GM18498 (cell line): ENCODE results near the gene CNTN5.
A peak's percentile ranks its signal among the peaks of the same experiment; 100 is the strongest.
"Not testable (repeated sequence)": the region's sequence is repeated elsewhere in the genome, so short reads cannot be mapped to it uniquely, and the experiment has no call there.

ENCODE experiments used
- ATAC-seq: cut with Tn5 transposase; IDR thresholded peaks from one replicate; pipeline ENCODE4 v1.9.1; 2021; ENCODE audit warnings: mild to moderate bottlenecking, moderate library complexity; ENCODE audit not compliant: unreplicated experiment

Gene CNTN5

DNA sequence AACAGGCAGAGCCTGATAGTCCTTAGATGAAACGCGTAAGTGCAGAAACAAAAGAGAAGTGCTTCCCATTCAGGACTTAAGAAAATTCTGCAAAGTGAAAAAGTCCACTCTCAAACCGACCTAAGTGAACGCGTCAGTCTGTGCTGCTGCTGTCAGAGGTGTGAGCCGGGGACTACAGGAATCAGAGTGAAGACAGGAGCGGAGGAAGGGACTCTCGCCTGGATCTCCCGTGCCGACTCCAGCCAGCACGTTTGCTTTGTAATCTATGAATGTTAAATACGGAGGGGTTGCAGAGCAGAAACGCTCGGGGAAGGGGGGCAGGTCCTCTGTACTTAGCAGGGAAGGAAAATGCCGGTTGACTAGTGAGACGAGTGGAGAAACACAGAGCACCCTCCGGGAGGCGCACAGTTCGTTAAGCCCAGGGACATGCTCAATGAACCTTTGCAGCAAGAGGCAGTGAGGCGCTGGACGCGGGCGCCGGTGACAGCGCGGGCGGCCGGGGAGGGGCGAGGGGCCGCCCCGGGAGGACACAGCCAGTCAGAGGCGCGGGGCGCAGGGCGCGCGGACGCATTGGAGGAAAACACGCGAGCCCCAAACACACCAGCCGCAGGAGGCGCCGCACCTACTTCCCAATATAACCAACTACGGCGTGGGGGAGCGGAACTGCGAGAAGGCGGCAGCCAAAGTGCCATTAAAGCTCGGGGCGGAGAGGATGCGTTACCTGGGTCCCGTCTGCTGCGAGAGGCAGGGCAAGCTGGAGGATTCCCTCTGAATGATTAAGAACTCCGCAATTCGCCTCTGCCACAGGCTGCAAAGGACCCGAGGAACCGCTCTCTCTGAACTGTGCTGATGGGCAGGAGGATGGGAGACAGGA is at the start of gene CNTN5:
Gene CNTN5 (plus strand): TSS at position 598 of the 874 bp plus-strand sequence.
- ATAC-seq: peak; percentile 66

DNA sequence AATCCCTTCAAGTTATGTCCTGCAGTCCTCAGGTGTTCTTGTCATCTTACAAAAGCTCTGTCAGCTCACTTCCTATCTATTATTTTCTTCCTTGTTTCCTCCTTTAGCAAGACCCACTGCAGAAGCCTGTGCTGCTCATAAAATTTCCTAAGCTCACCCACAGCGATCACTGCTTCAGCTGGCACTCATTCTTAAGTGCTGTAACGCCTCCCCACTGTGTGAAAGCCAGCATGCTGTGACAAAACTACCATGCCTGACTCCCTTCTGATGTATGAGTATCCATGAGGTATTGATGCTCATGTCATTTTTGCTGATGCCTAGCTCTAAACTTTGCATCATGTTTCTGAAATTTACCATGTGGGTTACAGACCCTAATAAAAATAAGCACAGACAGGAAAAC is 41.5 kb upstream of the CNTN5 start:
- no peak for ATAC-seq

DNA sequence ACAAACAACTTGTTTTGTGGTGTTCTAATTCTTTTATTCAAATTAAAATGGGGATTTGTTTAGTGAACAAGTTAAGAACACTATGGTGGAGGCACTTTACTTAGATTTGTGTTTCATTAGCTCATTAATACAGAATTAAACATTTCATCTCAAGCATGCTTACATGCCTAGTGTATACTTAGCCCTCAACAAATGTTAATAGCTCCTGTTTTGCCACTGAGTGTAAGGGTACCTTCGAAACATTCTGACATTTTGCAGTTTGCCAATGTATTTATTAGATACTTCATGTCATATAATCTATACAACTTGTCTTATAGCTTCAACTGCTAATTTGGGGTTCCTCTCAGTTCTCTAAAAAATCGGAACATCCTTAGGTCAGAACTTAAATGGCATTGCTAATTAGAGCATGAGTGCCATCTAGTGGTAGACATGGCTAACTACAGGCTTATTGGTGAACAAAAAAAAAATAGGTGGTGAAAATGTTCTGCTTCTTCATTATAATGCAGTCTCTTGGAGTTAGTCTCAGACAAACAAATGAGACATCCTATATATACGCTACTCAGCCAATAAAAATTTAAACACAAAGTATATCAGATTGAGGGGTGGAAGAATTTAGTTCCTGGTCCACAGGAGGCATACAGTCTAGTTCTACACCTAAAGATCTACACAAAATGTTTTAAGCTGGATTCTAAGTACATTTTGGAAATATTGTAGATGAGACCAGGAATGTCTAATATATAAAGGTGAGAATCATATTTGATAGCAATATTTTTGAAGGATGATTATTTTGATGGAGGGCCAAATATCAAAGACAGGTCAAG is 4.9 kb upstream of the CNTN5 start:
- peak; percentile 70 for ATAC-seq

DNA sequence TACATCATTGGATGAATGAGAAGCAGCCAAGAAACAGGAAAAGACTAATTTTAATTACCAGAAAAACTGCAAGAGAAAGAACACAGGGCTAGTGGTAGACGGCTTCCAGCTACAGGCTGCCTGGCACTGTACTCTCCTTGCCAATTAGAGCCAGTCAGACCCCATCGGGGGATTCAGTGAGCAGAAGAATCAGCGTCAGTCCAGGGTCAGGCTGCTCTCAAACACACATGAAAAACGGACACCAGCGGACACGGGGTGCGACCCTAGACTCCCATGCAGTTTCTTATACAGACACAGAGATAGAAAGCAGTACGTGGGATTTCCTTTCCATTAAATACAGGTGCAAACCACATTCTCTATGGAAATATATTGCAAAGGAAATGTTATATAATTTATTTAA is 1.1 kb upstream of the CNTN5 start:
- ATAC-seq: no peak

DNA sequence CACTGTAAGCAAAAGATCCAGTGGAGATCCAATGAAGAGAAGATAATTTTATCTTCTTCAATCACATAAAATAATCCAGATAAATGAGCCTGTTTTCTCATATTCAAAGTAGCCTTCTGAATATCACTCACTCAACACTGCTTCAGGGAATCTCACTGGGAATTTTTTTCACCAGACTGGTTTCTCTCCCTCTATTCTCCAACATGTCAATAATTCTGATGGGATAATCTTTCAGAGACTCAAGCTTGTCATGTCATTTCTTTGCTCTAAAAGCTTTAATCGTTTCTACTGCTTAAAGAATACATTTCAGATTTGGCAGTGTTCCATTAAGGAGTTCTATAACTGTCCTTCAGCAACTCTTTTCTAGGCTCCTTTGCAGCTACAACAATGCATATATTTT is 16.3 kb downstream of the CNTN5 start:
- no peak for ATAC-seq

DNA sequence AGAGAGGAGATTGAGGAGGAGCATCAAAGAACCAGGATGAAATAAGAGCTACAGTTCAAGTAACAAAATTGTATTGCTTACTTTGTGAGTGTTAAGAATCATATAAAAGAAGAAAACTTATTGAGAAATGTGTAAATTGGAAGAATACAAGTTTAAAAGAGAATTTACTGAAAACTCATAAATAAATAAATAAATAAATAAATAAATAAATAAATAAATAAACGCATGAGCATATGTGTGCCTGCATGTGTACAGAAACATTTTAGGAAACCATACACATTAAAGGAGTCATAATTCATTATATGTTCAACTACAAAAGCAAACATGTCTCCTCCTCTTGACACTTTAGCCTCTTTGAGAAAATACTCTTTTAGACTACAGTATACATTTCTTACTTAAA is 42.6 kb downstream of the CNTN5 start:
- no peak for ATAC-seq

DNA sequence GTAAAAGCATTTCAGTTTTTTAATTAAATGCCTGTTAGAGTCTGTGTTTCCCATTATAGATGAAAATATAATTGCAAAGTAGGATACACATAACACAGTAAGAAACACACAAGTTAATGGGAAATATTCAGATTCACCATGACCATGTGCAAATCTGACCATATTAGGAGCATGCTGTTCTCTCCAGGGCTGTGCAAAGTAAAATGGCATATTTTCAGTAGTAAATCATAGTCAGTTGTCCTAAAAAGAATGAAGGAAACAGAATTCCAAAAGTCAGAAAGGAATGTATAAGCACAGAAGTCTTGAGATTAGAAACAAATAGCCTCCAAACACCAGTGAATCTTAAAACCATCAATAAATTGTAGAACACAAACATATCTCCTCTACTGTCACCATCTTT is 44.4 kb downstream of the CNTN5 start:
- ATAC-seq: no peak

DNA sequence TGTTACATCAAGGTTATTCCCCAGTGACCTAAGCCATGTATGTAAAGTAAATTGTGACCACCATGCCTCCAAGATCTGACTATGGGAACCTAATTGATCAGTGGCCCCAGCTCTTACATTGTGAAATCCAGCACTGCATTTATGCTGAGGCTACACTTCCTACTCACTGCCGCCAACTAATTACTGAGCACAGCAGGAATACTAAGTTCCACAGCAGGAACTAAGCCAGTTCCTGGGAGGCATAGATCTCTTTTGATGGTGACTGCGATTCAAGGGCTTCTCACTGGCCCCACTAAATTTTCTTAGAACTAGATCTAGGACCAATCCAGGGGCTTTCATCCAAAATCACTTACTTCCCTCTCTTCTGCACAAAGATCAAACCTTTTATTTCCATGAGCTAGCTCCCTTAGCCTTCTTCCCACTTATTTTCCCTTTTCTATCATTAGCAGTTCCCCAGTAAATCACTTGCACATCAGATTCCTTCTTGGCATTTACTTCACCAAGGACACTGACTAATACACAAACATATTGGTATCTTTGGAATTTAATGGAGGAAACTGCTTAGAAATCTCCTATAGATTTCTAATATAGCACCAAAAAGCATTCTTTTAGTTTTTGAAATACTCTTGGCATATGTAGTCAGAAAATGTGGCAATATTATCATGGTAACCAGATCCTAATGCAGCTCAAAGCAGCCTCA is 46.0 kb downstream of the CNTN5 start:
- no peak for ATAC-seq

DNA sequence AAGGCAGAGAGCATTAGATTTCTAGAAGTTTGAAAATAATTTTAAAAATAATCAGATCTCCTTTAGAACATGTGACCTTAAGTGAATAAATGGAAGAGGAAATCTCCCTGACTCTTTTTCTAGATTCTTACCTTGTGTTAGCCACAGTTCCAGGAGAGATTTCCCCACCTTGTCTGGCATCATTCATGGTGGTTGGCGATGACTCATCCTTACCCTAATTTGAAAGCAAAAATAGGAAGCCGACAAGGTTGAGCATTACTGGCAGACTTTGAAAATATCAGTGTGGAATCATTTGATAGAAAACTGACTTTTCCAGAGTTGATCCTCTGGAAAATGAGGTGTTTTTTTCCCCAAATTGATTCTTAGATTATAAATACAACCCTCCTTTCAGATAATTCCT is 48.1 kb downstream of the CNTN5 start:
- no peak for ATAC-seq

DNA sequence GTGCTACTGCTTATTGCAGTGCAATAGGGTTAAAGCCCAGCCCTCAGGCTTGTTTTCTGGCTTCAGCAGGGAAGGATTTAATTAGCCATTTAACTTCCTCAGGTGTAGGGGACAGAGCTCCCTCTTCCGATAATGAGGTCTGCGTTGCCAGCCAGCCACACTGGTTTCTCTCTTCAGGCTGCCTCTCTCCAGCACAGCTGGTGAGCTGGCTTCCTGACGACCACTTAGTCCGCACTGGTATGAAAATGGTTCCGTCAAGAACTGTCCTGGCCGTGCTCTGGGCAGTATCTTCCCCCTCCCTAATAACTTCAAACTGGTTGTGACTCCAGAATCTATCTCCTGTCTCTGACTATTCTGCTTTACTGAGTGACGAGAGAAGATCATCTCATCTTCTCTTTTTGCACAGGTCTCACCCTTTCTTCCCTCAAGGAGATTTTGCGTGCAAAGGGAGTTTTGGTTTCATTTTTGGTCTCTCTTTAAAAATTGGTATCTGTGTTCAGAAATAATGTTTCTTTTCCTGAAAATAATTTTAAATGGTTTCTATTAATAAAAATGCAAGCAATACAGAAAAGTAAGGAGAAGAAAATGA is 49.2 kb downstream of the CNTN5 start:
- peak; percentile 95 for ATAC-seq

DNA sequence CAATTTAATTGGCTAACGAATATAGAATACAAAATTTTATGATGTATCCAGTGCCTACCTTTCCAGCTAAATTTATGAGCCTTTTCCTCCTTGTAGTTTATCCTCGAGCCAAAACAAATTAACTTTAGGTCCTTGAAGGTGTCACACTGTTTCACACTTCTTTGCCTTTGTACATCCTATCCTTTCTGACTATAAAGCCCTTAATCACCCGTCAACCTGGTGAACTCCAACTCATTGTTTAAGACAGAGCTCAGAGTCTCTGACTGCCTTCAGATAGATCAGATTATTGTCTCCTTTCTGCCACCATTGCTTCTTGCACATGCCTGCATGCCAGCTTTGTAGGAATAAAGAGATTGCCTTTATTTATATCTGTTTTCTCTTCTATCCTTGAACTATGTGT is 58.8 kb downstream of the CNTN5 start:
- ATAC-seq: no peak

DNA sequence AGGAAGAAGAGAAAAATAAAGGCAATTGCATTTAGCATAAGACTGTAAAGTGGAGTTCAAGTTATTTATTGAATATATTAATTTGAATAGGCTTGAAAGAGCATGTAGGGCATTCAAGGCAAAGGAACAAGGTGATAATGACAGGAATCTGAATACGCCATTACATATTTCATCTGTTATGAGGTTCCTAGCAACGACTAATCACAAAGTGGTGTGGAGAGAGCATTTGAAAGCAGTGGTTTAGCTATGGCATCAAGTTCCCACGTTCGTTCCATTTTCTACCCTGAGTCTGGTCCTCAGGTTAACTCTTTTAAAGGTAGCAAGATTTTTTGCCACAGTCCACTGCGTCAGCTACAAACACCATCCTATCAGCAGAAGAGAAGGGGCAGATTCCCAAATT is 59.4 kb downstream of the CNTN5 start:
- ATAC-seq: no peak

DNA sequence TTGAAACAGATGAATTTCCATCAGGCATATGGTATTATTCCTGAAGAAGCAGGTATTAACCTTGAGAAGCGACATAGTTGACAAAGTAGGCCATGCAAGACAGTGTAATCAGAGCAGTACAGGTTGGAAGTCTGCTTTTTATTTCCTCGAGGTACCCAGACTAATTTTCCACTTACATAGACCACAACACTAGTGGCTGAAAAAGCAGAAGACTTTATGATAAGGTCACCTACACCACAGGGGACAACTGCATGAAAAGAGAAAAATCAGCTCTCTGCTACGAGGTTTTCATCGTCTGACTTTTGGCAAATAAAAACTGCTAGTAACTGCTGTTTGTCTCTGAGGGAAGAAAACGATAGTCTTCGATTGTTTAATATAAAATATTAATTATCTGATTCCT is 77.5 kb downstream of the CNTN5 start:
- peak; percentile 24 for ATAC-seq

DNA sequence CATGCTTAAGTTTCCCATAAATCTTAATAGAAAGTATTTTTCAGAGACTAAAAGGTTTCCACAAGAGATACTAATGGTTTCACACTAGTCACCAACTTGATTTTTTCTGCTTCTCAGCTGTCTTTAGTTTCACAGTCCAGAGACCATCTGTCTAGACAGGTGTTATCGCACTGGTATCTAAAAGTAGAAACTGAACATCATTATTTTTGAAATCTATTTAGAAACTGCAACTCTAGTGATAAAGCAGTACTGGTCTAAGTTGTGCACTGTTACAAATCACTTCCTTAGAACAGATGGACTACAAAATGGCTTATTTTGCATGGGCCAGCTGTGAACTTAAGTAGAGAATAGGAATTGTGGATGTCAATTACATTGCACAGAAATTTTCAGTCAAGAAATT is 78.0 kb downstream of the CNTN5 start:
- ATAC-seq: peak; percentile 99

DNA sequence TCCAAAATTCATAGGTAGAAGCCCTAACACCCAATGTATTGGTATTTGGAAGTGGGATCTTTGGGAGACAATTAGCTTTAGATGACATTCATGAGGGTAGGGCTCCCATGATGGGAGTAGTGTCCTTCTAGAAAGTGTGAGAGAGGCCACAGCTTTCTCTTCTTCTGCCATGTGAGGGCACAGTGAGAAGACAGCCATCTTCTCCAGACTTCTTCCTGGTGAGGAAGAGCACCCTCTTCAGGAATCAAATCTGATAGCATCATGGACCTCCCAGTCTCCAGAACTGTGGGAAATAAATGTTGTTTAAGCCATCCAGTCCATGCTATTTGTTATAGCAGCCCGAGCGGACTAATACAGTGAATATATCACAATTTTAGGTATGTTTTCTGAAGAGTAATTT is 96.9 kb downstream of the CNTN5 start:
- no peak for ATAC-seq

DNA sequence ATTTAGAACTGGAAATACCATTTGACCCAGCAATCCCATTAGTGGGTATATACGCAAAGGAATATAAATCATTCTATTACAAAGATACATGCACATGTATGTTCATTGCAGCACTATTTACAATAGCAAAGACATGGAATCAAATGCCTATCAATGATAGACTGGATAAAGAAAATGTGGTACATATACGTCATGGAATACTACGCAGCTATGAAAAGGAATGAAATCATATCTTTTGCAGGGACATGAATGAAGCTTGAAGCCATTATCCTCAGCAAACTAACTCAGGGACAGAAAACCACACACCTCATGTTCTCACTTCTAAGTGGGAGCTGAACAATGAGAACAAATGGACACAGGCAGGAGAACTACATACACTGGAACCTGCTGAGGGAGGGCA is 113.1 kb downstream of the CNTN5 start:
- not testable (repeated sequence) for ATAC-seq

DNA sequence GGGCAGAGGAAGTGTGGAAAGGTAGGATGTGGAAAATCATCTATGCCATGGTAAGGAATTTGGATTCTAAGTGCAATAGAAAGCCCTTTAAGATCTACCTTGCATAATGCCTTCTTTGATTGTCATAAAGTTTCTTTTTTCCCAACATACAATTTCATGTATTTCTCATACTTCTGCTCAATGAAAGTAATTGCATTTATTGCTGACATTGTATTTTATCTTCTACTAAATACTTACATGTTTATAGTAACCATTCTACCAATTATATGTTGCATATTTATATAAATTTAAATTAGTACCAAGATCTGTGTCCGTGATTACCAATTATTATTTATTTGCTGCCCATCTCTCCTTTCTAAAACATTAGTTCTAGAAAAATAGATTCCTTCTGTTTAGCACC is 114.8 kb downstream of the CNTN5 start:
- no peak for ATAC-seq

DNA sequence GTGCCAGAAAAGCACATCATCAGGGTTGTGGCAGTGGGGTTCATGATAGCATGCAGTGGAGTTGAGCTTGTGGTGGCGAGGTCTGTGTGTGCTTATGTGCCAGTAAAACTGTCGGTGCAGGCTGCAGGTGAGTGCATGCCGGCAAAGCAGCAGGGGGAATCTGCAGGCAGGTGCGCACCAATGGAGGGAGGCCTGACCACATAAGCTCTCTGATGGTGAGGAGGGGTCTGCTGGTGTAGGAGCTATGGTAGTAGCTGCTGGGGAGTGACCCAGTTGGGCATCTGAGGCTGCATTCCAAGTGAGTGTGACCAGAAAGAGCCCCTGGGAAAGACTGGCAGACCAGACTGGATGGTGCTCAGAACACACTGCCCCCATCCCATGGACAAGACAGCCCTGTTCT is 121.5 kb downstream of the CNTN5 start:
- ATAC-seq: no peak

DNA sequence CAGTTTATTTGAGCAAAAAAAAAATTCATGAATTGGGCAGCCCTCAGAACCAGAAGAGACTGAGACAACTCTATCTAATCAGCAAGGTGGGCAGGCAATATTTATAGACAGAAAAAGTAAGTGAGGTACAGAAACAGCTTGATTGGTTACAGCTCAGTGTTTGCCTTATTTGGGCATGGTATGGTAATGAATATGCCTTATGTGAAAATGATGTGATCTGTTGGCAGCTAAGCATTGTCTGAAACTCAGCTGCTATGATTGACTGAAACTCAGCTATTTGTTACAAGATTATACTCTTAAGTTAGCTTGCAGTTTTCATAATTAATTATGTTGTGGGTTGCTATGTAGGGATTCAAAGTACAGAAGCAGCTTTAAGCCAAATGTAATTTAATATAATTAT is 127.6 kb downstream of the CNTN5 start:
- ATAC-seq: peak; percentile 76

DNA sequence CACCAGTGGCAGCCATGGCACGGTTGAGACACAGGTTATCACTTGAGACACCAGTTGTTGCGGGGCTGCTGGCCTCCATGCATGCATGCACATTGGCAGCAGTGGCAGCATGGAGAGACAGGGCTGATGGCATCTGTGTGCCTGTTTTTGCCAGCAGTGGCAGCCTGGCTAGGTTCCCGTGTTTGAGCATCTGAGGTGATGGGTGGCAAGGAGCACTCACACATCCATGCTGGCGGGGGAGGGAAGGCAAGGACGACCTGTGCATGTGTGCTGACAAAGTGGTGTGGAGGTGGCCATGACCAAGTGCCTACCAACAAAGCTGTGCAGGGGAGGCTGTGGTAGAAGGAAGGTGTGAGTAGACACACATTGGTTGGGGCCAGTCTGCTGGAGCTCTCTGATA is 133.5 kb downstream of the CNTN5 start:
- ATAC-seq: no peak

DNA sequence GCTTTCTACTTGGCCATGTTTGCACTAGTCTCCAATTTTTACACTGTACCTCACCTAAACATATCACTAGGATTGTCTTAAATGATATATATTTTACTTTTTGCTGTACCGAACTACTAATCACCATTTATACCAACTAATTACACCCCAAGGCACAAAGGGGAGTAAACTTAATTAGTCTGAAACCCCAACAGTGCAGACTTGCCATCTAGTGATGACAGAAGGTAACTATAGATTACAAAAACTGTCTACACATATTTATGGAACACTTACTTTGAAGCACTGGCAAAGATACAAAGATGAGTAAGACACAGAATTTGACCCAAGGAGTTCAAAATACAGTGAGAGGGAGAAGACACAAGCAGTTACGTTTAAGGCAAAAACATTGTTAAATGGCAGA is 139.7 kb downstream of the CNTN5 start:
- ATAC-seq: no peak
